ENCODE results near the gene LUM.
A peak's percentile ranks its signal among the peaks of the same experiment; 100 is the strongest.
"Not testable (repeated sequence)": the region's sequence is repeated elsewhere in the genome, so short reads cannot be mapped to it uniquely, and the experiment has no call there.

The LUM gene

GRCh38 chr12:91109148-91109564 is 2.1 kb downstream of the LUM start:
- DNase-seq: peak; percentile 20

- no peak for DNase-seq
These were observed 3.0 kb downstream of the LUM start for GRCh38 chr12:91108196-91108755.

- no peak for DNase-seq
These were observed 5.0 kb downstream of the LUM start for GRCh38 chr12:91106283-91106682.

GRCh38 chr12:91105807-91106206 is 5.5 kb downstream of the LUM start:
- DNase-seq: no peak

GRCh38 chr12:91104812-91105466 is 6.4 kb downstream of the LUM start:
- no peak for DNase-seq

GRCh38 chr12:91103624-91104023 is 7.7 kb downstream of the LUM start:
- no peak for DNase-seq

- no peak for DNase-seq
These were observed 8.2 kb downstream of the LUM start for GRCh38 chr12:91103101-91103500.

GRCh38 chr12:91100906-91101305 is 10.4 kb downstream of the LUM start:
- DNase-seq: no peak

GRCh38 chr12:91099836-91100235 is 11.5 kb downstream of the LUM start:
- no peak for DNase-seq

GRCh38 chr12:91099341-91099740 is 12.0 kb downstream of the LUM start:
- no peak for DNase-seq

- no peak for DNase-seq
These were observed 12.4 kb downstream of the LUM start for GRCh38 chr12:91098941-91099340.

- no peak for DNase-seq
These were observed 12.8 kb downstream of the LUM start for GRCh38 chr12:91098461-91098860.

GRCh38 chr12:91094957-91095356 is 16.3 kb downstream of the LUM start:
- DNase-seq: no peak

GRCh38 chr12:91094032-91094662 is 17.1 kb downstream of the LUM start:
- DNase-seq: no peak

- DNase-seq: no peak
These were observed 18.0 kb downstream of the LUM start for GRCh38 chr12:91093341-91093740.

GRCh38 chr12:91091916-91092715 is 19.2 kb downstream of the LUM start:
- no peak for DNase-seq

GRCh38 chr12:91089953-91090352 is 21.3 kb downstream of the LUM start:
- not testable (repeated sequence) for DNase-seq

GRCh38 chr12:91080041-91080440 is 31.3 kb downstream of the LUM start:
- no peak for DNase-seq

GRCh38 chr12:91078501-91078900 is 32.8 kb downstream of the LUM start:
- DNase-seq: no peak

GRCh38 chr12:91077228-91077954 is 33.9 kb downstream of the LUM start:
- DNase-seq: no peak

- no peak for DNase-seq
These were observed 36.4 kb downstream of the LUM start for GRCh38 chr12:91074851-91075250.

- DNase-seq: no peak
These were observed 37.1 kb downstream of the LUM start for GRCh38 chr12:91074154-91074709.

GRCh38 chr12:91073426-91073825 is 37.9 kb downstream of the LUM start:
- DNase-seq: no peak

All from activated T-cell treated with anti-CD3 and anti-CD28 coated beads, Interleukin-2, amount 50 U/mL, for 1 hour (primary cell).